HuH-7.5 (cell line): ENCODE results near the gene SF3B3.
A peak's percentile ranks its signal among the peaks of the same experiment; 100 is the strongest.
"Not testable (repeated sequence)": the region's sequence is repeated elsewhere in the genome, so short reads cannot be mapped to it uniquely, and the experiment has no call there.

Experiments used
- DNase-seq: peaks from one replicate; pipeline ENCODE4 v3.0.0; 2011; ENCODE audit warnings: low spot score

The SF3B3 gene

GRCh38 chr16:70511833-70512232 lies 11.8 kb upstream of the SF3B3 start:
- DNase-seq: no peak

- DNase-seq: no peak
These were observed 11.2 kb upstream of the SF3B3 start for GRCh38 chr16:70512456-70512855.

- no peak for DNase-seq
These were observed 2.9 kb upstream of the SF3B3 start for GRCh38 chr16:70520612-70521297.

GRCh38 chr16:70522216-70523075 lies 1.2 kb upstream of the SF3B3 start:
- DNase-seq: no peak

- peak; percentile 81 for DNase-seq
These were observed 407 bp upstream of the SF3B3 start, which contains the start of gene COG4 for GRCh38 chr16:70523076-70523742. COG4 (minus strand) TSS chr16:70523554; CDS start chr16:70523543, 11 bp downstream.

- not testable (repeated sequence) for DNase-seq
These were observed 796 bp downstream of the SF3B3 start for GRCh38 chr16:70524399-70524825.

- DNase-seq: no peak
These were observed 2.8 kb downstream of the SF3B3 start for GRCh38 chr16:70526403-70526802.

GRCh38 chr16:70527315-70527996 lies 3.8 kb downstream of the SF3B3 start:
- no peak for DNase-seq

DNA sequence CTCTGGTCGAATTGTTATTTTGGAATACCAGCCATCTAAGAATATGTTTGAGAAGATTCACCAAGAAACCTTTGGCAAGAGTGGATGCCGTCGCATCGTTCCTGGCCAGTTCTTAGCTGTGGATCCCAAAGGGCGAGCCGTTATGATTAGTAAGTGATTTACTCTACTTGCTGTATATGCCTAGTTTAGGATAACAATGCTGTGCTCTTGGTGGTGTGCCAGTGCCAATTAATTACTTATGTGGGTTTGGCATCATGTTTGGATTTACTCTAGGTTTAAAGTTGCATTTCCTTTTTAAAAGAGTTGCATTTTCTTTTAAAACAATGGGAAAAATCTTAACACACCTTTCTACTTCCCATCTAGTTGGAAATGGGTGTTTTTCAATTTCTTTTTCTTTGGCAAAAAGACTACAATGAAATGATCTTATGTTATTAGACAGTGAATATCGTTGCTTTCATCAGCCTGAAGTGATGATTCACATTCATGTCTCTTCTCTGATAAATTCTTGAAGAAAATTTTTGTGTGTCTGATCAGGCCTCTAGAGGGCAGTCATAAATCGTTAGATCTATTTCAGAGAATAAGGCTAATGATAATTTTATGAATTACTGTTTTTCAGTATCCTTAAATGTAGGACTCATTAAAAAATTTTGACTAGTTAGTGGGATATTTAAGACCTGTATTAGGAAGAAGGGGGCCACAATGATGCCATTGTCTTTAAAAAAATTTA lies 5.6 kb downstream of the SF3B3 start:
- DNase-seq: no peak

GRCh38 chr16:70529954-70530353 lies 6.3 kb downstream of the SF3B3 start:
- not testable (repeated sequence) for DNase-seq

DNA sequence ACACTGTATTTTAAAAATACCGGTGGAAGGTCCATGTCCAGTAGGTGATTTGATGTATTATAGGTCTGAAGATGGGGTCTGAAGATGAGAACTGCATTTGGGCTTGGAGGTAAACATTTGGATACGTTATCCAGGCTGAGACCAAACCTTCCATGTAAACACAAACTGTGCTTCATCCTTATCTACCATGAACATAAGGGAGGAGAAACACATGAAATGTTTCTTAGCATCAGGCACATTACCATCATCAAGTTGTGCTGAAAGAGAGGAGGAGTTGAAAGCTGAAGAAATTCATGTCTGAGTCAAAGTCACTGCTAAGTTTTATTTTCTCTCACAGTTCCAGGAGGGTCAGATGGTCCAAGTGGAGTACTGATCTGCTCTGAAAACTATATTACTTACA lies 11.4 kb downstream of the SF3B3 start:
- no peak for DNase-seq

DNA sequence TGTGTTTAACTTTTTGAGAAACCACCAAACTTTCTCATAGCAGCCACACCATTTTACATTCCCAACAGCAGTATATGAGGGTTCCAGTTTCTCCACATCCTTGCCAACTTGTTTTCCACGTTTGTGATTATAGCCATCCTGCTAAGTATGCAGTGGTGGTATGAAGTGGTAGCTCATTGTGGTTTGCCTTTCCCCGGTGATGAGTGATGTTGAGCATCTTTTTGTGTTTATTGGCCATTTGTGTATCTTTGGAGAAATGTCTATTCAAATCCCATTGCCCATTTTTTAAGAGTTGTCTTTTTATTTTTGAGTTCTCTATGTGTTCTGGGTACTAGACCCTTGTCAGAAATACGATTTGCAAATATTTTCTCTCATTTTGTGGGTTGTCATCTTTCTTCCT lies 17.4 kb downstream of the SF3B3 start:
- no peak for DNase-seq

- no peak for DNase-seq
These were observed 20.9 kb downstream of the SF3B3 start for GRCh38 chr16:70544548-70544947.

DNA sequence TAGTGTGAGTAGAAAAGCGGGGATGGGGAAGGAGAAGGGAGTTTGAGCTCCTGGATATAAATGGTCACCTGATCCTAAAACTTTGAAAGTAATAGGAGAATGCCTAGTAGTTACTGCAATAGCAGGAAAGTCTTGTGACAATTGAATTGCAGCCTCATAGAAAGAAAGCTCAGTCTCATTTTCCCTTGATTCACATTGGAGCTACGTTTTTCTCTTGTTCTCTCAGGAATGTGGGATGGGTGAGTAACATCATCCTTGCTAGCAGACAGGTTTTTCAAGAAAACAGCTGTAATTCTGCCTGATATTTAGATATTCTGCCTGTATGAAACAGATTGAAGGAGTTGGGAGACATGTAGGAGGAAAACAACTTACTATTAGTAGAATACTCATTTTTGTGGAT lies 25.3 kb downstream of the SF3B3 start:
- no peak for DNase-seq

DNA sequence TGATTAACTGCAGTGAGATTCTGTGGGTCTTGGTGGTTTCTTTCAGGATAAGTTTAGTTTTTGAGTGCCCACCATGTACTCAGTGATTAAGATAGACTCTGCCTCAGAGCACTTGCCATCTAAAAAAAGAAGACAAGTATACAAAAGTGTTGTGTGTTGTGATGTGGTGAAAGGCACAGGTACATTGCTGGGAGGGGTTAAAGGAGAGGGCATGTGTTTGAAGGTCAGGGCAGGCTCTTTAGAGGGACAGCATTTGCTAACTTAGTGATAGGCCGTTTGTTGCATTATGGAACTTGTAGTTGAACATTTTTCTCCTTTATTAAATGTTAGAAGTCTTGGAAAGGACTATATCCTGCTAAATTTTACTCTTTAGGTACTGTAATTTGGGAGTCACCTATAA lies 26.5 kb downstream of the SF3B3 start:
- no peak for DNase-seq

- no peak for DNase-seq
These were observed 28.2 kb downstream of the SF3B3 start for GRCh38 chr16:70551788-70552187.

DNA sequence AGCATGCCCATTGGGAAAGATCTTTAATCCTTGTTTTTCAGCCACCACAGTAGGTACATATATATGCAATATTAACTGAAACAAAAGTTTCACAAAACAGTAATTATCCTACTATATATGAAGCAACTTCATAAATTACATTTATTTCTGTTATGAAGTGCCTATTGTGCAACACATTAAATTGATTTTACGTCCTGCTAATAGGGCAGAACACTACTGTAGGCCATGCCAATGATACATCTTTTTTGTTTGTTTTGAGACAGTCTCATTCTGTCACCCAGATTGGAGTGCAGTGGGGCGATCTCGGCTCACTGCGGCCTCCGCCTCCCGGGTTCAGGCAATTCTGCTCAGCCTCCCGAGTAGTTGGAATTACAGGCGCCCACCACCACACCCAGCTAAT lies 29.1 kb downstream of the SF3B3 start:
- DNase-seq: no peak

- no peak for DNase-seq
These were observed 30.0 kb downstream of the SF3B3 start for GRCh38 chr16:70553645-70554044.

DNA sequence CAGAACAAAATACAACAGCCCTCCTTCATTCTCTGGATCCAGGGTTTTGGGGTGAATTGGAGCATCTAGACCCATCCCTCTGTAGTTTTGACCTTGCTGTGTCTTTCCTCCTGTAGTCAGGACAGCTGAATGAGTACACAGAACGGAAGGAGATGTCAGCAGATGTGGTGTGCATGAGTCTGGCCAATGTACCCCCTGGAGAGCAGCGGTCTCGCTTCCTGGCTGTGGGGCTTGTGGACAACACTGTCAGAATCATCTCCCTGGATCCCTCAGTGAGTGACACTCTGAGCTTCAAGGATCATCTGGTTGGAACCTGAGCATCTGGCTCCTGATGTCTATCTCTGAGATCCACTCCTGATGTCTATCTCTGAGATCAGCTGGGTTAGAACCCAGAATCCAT lies 32.4 kb downstream of the SF3B3 start:
- no peak for DNase-seq

- no peak for DNase-seq
These were observed 38.0 kb downstream of the SF3B3 start for GRCh38 chr16:70561623-70562022.

GRCh38 chr16:70563636-70564035 lies 40.0 kb downstream of the SF3B3 start:
- DNase-seq: no peak

DNA sequence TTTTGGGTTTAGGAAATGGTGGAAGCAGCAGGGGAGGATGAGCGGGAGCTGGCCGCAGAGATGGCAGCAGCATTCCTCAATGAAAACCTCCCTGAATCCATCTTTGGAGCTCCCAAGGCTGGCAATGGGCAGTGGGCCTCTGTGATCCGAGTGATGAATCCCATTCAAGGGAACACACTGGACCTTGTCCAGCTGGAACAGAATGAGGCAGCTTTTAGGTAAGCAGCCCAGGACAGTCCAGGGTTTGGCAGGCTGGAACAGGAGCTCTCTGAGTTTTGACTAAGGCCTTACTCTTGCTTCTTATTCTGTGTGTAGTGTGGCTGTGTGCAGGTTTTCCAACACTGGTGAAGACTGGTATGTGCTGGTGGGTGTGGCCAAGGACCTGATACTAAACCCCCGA lies 41.4 kb downstream of the SF3B3 start:
- no peak for DNase-seq
